A549 (cell line): ENCODE measurements around the gene LMNA. TPM values are rescaled to one million over a fixed set of nuclear protein-coding genes. Genes with fewer than 3 reads are reported as not detected.
A peak's percentile ranks its signal among the peaks of the same experiment; 100 is the strongest.

ENCODE experiments used
- ATAC-seq, 2 experiments: fragments of 200-7000 bp in 1 of 2; fragments of >200 bp in 1 of 2; cut with Nextera tagmentation in 1 of 2; cut with Tn5 transposase in 1 of 2; 3 replicates each; pipeline versions ENCODE4 v1.8.0 to v1.9.1; 2018 to 2020; ENCODE audit warnings: mild to moderate bottlenecking in 1 of 2, moderate library complexity in 1 of 2
- CTCF ChIA-PET: fragments of 300-600 bp; sonication (Branson Sonifier 250); formaldehyde crosslinking; extraction: SDS; loops from one replicate; lab custom pipeline; 2021; ENCODE audit warnings: antibody characterized with exemption, inconsistent platforms; lab: Yijun Ruan, JAX
- POLR2A ChIA-PET: fragments of 350-600 bp; formaldehyde crosslinking; extraction: SDS; loops from one replicate; lab custom pipeline; 2021; ENCODE audit warnings: antibody characterized with exemption, inconsistent platforms; lab: Yijun Ruan, JAX
- DNase-seq, 2 experiments: peaks; one replicate each; pipeline versions ENCODE4 v3.0.0 to v3.0.0-alpha.2; 2011 to 2016; ENCODE audit warnings: low read depth in 1 of 2, low spot score in 1 of 2
- FAIRE-seq: peaks from 2 replicates; lab custom pipeline; 2011; peaks lifted over from hg19 to GRCh38; lab: Jason Lieb, UNC
- H3K27ac ChIP-seq, 2 experiments: fragments of >200 bp; sonication (Bioruptor Twin); formaldehyde crosslinking; 3 replicates each; pipeline ENCODE4 v1.5.1; 2016 to 2017
- H3K4me1 ChIP-seq: fragments of >200 bp; sonication (Bioruptor Twin); formaldehyde crosslinking; 3 replicates; pipeline ENCODE4 v1.6.1; 2016
- H3K4me2 ChIP-seq: fragments of >200 bp; sonication (Bioruptor Twin); formaldehyde crosslinking; 3 replicates; pipeline ENCODE4 v1.6.1; 2016
- H3K4me3 ChIP-seq: fragments of >200 bp; sonication (Bioruptor Twin); formaldehyde crosslinking; 3 replicates; pipeline ENCODE4 v1.5.1; 2016
- H3K9me3 ChIP-seq: fragments of >200 bp; sonication (Bioruptor Twin); formaldehyde crosslinking; 3 replicates; pipeline ENCODE4 v1.6.1; 2016
- CHD4 ChIP-seq: fragments of 200-600 bp; sonication (generic); IDR thresholded peaks from 2 replicates; pipeline ENCODE4 v1.6.1; 2016; ENCODE audit warnings: antibody characterized with exemption, mild to moderate bottlenecking, borderline replicate concordance
- E2F6 ChIP-seq: IDR thresholded peaks from 2 replicates; pipeline ENCODE4 v1.6.1; 2012; ENCODE audit warnings: low read depth, borderline replicate concordance
- ELK1 ChIP-seq: fragments of 150-350 bp; IDR thresholded peaks from 2 replicates; pipeline ENCODE4 v1.6.1; 2014; ENCODE audit warnings: low read depth, mild to moderate bottlenecking, low read length
- HDAC2 ChIP-seq: fragments of 200-600 bp; sonication (generic); IDR thresholded peaks from 2 replicates; pipeline ENCODE4 v1.6.1; 2016
- HES2 ChIP-seq: fragments of >200 bp; sonication (Bioruptor Twin); formaldehyde crosslinking; IDR thresholded peaks from 2 replicates; pipeline ENCODE4 v1.6.1; 2016
- HOXB13 ChIP-seq: fragments of 250-450 bp; sonication (Bioruptor Pico); IDR thresholded peaks from 2 replicates; pipeline ENCODE4 v1.5.0; 2020; ENCODE audit warnings: low read depth, mild to moderate bottlenecking, moderate library complexity
- JUN ChIP-seq, 2 experiments: fragments of >200 bp; sonication (Bioruptor Twin); formaldehyde crosslinking; IDR thresholded peaks; 2 replicates in 1 of 2; 3 replicates in 1 of 2; pipeline ENCODE4 v1.6.1; 2016 to 2017
- KDM1A ChIP-seq: fragments of 200-600 bp; sonication (generic); IDR thresholded peaks from 2 replicates; pipeline ENCODE4 v1.6.1; 2016; ENCODE audit warnings: low read depth, mild to moderate bottlenecking
- MAX ChIP-seq: IDR thresholded peaks from 2 replicates; pipeline ENCODE4 v1.6.1; 2012
- MAZ ChIP-seq: fragments of 150-350 bp; IDR thresholded peaks from 2 replicates; pipeline ENCODE4 v1.6.1; 2014; ENCODE audit warnings: antibody characterized with exemption, low read depth, low read length, borderline replicate concordance
- NFE2L2 ChIP-seq: fragments of 150-350 bp; conservative IDR thresholded peaks from 2 replicates; pipeline ENCODE4 v1.6.1; 2014; ENCODE audit warnings: low read length
- NPAS2 ChIP-seq: fragments of 250-450 bp; sonication (Bioruptor Pico); IDR thresholded peaks from 2 replicates; pipeline ENCODE4 v1.8.0; 2022; ENCODE audit warnings: mild to moderate bottlenecking, moderate library complexity, borderline replicate concordance
- NR3C1 ChIP-seq: fragments of >200 bp; sonication (Bioruptor Twin); formaldehyde crosslinking; IDR thresholded peaks from 3 replicates; pipeline ENCODE4 v1.6.1; 2017
- PBX3 ChIP-seq: IDR thresholded peaks from 2 replicates; pipeline ENCODE4 v1.6.1; 2012
- POLR2A ChIP-seq: IDR thresholded peaks from 2 replicates; pipeline ENCODE4 v1.6.1; 2012; ENCODE audit warnings: mild to moderate bottlenecking, low read length
- POLR2AphosphoS2 ChIP-seq: conservative IDR thresholded peaks from 2 replicates; pipeline ENCODE4 v1.6.1; 2012; ENCODE audit warnings: low read length, improper control_type of control experiment, inconsistent platforms
- RAD21 ChIP-seq, 2 experiments: fragments of >200 bp in 1 of 2; sonication (Bioruptor Twin) in 1 of 2; formaldehyde crosslinking in 1 of 2; IDR thresholded peaks in 1 of 2; conservative IDR thresholded peaks in 1 of 2; 2 replicates in 1 of 2; 3 replicates in 1 of 2; pipeline ENCODE4 v1.6.1; 2012 to 2018; ENCODE audit warnings: inconsistent platforms in 1 of 2
- RARB ChIP-seq: fragments of 250-450 bp; sonication (Bioruptor Pico); IDR thresholded peaks from 2 replicates; pipeline ENCODE4 v1.8.0; 2021; ENCODE audit warnings: mild to moderate bottlenecking, moderate library complexity
- REST ChIP-seq: fragments of 200-600 bp; sonication (generic); IDR thresholded peaks from 2 replicates; pipeline ENCODE4 v1.6.1; 2016; ENCODE audit warnings: antibody characterized with exemption, mild to moderate bottlenecking, moderate library complexity
- TFCP2L1 ChIP-seq: fragments of 250-450 bp; sonication (Bioruptor Pico); IDR thresholded peaks from 2 replicates; pipeline ENCODE4 v1.5.0; 2021; ENCODE audit warnings: mild to moderate bottlenecking
- ZFP36 ChIP-seq: fragments of 450-650 bp; IDR thresholded peaks from 2 replicates; pipeline ENCODE4 v1.6.1; 2014; ENCODE audit warnings: borderline replicate concordance; ENCODE audit not compliant: partially characterized antibody
- ZSCAN20 ChIP-seq: fragments of 250-450 bp; sonication (Bioruptor Pico); IDR thresholded peaks from 2 replicates; pipeline ENCODE4 v1.8.0; 2022; ENCODE audit warnings: mild to moderate bottlenecking, moderate library complexity
- WGBS: methylation state at CpG from one replicate; pipeline ENCODE4 v1.1.6; 2017; ENCODE audit errors: missing lambda C conversion rate; 5-methylcytosine and 5-hydroxymethylcytosine counted together
- polyA plus RNA-seq, 4 experiments: library from polyadenylated mRNA; depleted of rRNA in 3 of 4; stranded (reverse); fragments of >200 nt; fragmentation: RNase III in 1 of 4; extraction: RNeasy Plus Mini Kit Qiagen cat#74134 plus additional on column Dnase treatment in 1 of 4; gene quantifications; 2 replicates in 3 of 4; 3 replicates in 1 of 4; pipeline ENCODE4 v1.2.3, GENCODE V29; 2011 to 2017

Gene LMNA
- polyA plus RNA-seq, 2 of the 4 experiments (the other 2 are of a cell fraction): 214 to 286 TPM

- TF ChIP-seq REST: no peak
- TF ChIP-seq HDAC2: no peak
- no peak for TF ChIP-seq ELK1
- no peak for TF ChIP-seq MAX
- no peak for TF ChIP-seq JUN (IDR thresholded peaks at IDR 0.05)
- TF ChIP-seq KDM1A: no peak
- TF ChIP-seq POLR2A: no peak
- no peak for TF ChIP-seq ZSCAN20 (CRISPR knock-in tag)
Observed at GRCh38 chr1:156080241-156080862, 34.2 kb upstream of the LMNA start (continued).

GRCh38 chr1:156080863-156081179, 33.7 kb upstream of the LMNA start:
- ChIA-PET CTCF (no interaction called here), POLR2A (no interaction called here)
- Histone ChIP-seq H3K4me1 (peaks cover 14% of the 10 kb centered on the region; the same call in 2 of the 3 replicates), H3K4me3 (peak overlapping the region; percentile 83; the same call in 2 of the 3 replicates), H3K9me3 (no peaks in the 10 kb centered on the region), H3K27ac (peak overlapping the region in 1 of 2 experiments; percentile 93; a peak in 3 of 6 replicates), H3K4me2 (peak overlapping the region; percentile 100)
- no peak for DNase-seq
- TF ChIP-seq MAZ (no peak), POLR2A (no peak), ZSCAN20 (CRISPR knock-in tag) (no peak), CHD4 (no peak), NFE2L2 (no peak), HDAC2 (no peak), KDM1A (no peak), PBX3 (no peak), HES2 (no peak), ELK1 (no peak), POLR2AphosphoS2 (no peak), JUN (IDR thresholded peaks at IDR 0.05) (no peak), NPAS2 (CRISPR knock-in tag) (no peak), RARB (CRISPR knock-in tag) (no peak), NR3C1 (no peak), ZFP36 (no peak), HOXB13 (CRISPR knock-in tag) (no peak), TFCP2L1 (CRISPR knock-in tag) (no peak), RAD21 (conservative IDR thresholded peaks at IDR 0.05 in 1 of 2, IDR thresholded peaks at IDR 0.05 in 1 of 2) (no peak), E2F6 (no peak)
- no peak for ATAC-seq
- WGBS: 68% methylated on average over 3 of the region's 4 CpGs
- no peak for FAIRE-seq
